WTC11 (cell line): ENCODE measurements around the gene ATG7. TPM values are rescaled to one million over a fixed set of nuclear protein-coding genes. Genes with fewer than 3 reads are reported as not detected.

Experiments used
- ATAC-seq: fragments of 200-7000 bp; cut with Tn5 transposase; 2 replicates; pipeline ENCODE4 v1.10.0; 2021; ENCODE audit warnings: mild to moderate bottlenecking, moderate library complexity
- CTCF ChIA-PET: fragments of 300-600 bp; sonication (Branson Sonifier 250); formaldehyde crosslinking; loops from one replicate; lab custom pipeline; 2021; ENCODE audit warnings: antibody characterized with exemption; lab: Charles Lee
- POLR2A ChIA-PET: fragments of 350-600 bp; sonication (Branson Sonifier 250); formaldehyde crosslinking; loops from one replicate; lab custom pipeline; 2021; ENCODE audit warnings: antibody characterized with exemption; lab: Charles Lee
- DNase-seq: peaks from one replicate; pipeline ENCODE4 v3.0.0; 2021; ENCODE audit warnings: low spot score
- H3K27ac Mint-ChIP-seq: 2 replicates; pipeline ENCODE4 v1.8.0; 2021; ENCODE audit warnings: mixed read lengths
- H3K27me3 Mint-ChIP-seq: 2 replicates; pipeline ENCODE4 v1.8.0; 2021; ENCODE audit warnings: low read depth, mild to moderate bottlenecking, moderate library complexity, mixed read lengths
- H3K36me3 Mint-ChIP-seq: 2 replicates; pipeline ENCODE4 v1.8.0; 2021; ENCODE audit warnings: mixed read lengths
- H3K4me1 Mint-ChIP-seq: 2 replicates; pipeline ENCODE4 v1.8.0; 2022; ENCODE audit warnings: mixed read lengths
- H3K4me3 Mint-ChIP-seq: 2 replicates; pipeline ENCODE4 v1.8.0; 2021; ENCODE audit warnings: mild to moderate bottlenecking, moderate library complexity, mixed read lengths
- H3K9me3 Mint-ChIP-seq: 2 replicates; pipeline ENCODE4 v1.8.0; 2021; ENCODE audit warnings: mixed read lengths
- CBFB ChIP-seq: sonication (generic); formaldehyde crosslinking; IDR thresholded peaks from 2 replicates; pipeline ENCODE4 v1.8.1; 2022; ENCODE audit warnings: mild to moderate bottlenecking, low read depth, missing genetic modification reagents
- GABPB1 ChIP-seq: sonication (generic); formaldehyde crosslinking; IDR thresholded peaks from 2 replicates; pipeline ENCODE4 v1.8.1; 2023; ENCODE audit warnings: mild to moderate bottlenecking, missing genetic modification reagents
- GTF2I ChIP-seq: fragments of 250-450 bp; sonication (Bioruptor Pico); conservative IDR thresholded peaks from 2 replicates; pipeline ENCODE4 v1.4.0; 2021; ENCODE audit warnings: mild to moderate bottlenecking
- JUN ChIP-seq: sonication (generic); formaldehyde crosslinking; IDR thresholded peaks from 2 replicates; pipeline ENCODE4 v1.8.0; 2023; ENCODE audit warnings: mild to moderate bottlenecking, missing genetic modification reagents
- KAT7 ChIP-seq: sonication (generic); formaldehyde crosslinking; IDR thresholded peaks from 2 replicates; pipeline ENCODE4 v1.8.1; 2023; ENCODE audit warnings: missing genetic modification reagents, mild to moderate bottlenecking, borderline replicate concordance
- MYBL2 ChIP-seq: sonication (generic); formaldehyde crosslinking; IDR thresholded peaks from 2 replicates; pipeline ENCODE4 v1.8.1; 2023; ENCODE audit warnings: mild to moderate bottlenecking, moderate library complexity, missing genetic modification reagents
- SMAD3 ChIP-seq: sonication (generic); formaldehyde crosslinking; IDR thresholded peaks from 2 replicates; pipeline ENCODE4 v1.8.0; 2022; ENCODE audit warnings: missing genetic modification reagents, mild to moderate bottlenecking, borderline replicate concordance
- ZBTB21 ChIP-seq: sonication (generic); formaldehyde crosslinking; IDR thresholded peaks from 2 replicates; pipeline ENCODE4 v1.8.1; 2023; ENCODE audit warnings: mild to moderate bottlenecking, missing genetic modification reagents, borderline replicate concordance
- ZNF263 ChIP-seq: sonication (generic); formaldehyde crosslinking; IDR thresholded peaks from 2 replicates; pipeline ENCODE4 v1.8.1; 2022; ENCODE audit warnings: low read depth, mild to moderate bottlenecking, moderate library complexity, missing genetic modification reagents
- ZNF396 ChIP-seq: fragments of 250-450 bp; sonication (Bioruptor Pico); IDR thresholded peaks from 2 replicates; pipeline ENCODE4 v1.8.0; 2021; ENCODE audit warnings: mild to moderate bottlenecking, moderate library complexity, borderline replicate concordance
- total RNA-seq: library from RNA; stranded (reverse); gene quantifications from 3 replicates; pipeline ENCODE4 v1.2.3, GENCODE V29; 2021
- TF ChIP-seq, protein P1 (sequence below): fragments of 250-450 bp; sonication (Bioruptor Pico); IDR thresholded peaks from 2 replicates; pipeline ENCODE4 v1.9.0; 2021; ENCODE audit warnings: mild to moderate bottlenecking
- TF ChIP-seq, protein P2 (sequence below): sonication (generic); formaldehyde crosslinking; IDR thresholded peaks from 2 replicates; pipeline ENCODE4 v1.8.1; 2023; ENCODE audit warnings: mild to moderate bottlenecking, missing genetic modification reagents
- TF ChIP-seq, protein P3 (sequence below): sonication (generic); formaldehyde crosslinking; IDR thresholded peaks from 2 replicates; pipeline ENCODE4 v1.8.1; 2023; ENCODE audit warnings: mild to moderate bottlenecking, missing genetic modification reagents, moderate library complexity
- TF ChIP-seq, protein P4 (sequence below): fragments of 250-450 bp; sonication (Bioruptor Pico); IDR thresholded peaks from 2 replicates; pipeline ENCODE4 v1.9.0; 2021; ENCODE audit warnings: mild to moderate bottlenecking, borderline replicate concordance
- TF ChIP-seq, protein P5 (sequence below): sonication (generic); formaldehyde crosslinking; IDR thresholded peaks from 2 replicates; pipeline ENCODE4 v1.8.1; 2023; ENCODE audit warnings: mild to moderate bottlenecking, missing genetic modification reagents, moderate library complexity
- TF ChIP-seq, protein P6 (sequence below): fragments of 250-450 bp; sonication (Bioruptor Pico); IDR thresholded peaks from 2 replicates; pipeline ENCODE4 v2.1.2; 2022; ENCODE audit warnings: mild to moderate bottlenecking, moderate library complexity
- TF ChIP-seq, protein P7 (sequence below): sonication (generic); formaldehyde crosslinking; IDR thresholded peaks from 2 replicates; pipeline ENCODE4 v1.8.0; 2022; ENCODE audit warnings: missing genetic modification reagents
- TF ChIP-seq, protein P8 (sequence below): sonication (generic); formaldehyde crosslinking; IDR thresholded peaks from 2 replicates; pipeline ENCODE4 v1.8.1; 2023; ENCODE audit warnings: mild to moderate bottlenecking, moderate library complexity, missing genetic modification reagents

ATG7 gene
- total RNA-seq, 1 experiment from 2014 or later: 17.5 TPM

DNA sequence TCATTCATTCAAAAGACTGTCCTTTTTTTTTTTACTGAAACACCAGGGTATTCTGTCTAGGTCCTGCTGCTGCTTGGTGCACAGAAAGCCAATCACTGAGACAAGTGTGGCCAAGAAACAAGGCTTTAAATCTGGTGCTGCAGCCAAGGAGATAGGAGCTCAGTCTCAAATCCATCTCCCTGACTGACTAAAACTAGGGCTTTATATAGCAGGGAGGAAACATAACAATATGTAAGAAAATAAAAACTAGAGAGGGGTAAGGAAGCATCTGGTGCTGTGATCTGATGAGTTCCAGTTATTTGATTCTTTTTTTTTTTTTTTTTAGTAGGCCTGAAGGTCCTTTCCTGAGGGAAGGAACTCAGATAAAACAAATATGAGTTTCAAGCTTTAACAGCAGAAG lies 139.8 kb downstream of the ATG7 start:
- CTCF ChIA-PET: interaction anchor here (0.6 to 0.8 kb wide), 3 partner anchors 37 to 946 kb away, joined by 3 read pairs; no protein-coding TSS in a partner anchor
- ATAC-seq: no peak

More for the DNA sequence above, 139.8 kb downstream of the ATG7 start:
- Mint-ChIP-seq H3K36me3 (peaks cover 37% of the 10 kb centered on the region), H3K27me3 (no peaks in the 10 kb centered on the region), H3K27ac (no peak overlapping the region), H3K4me3 (no peak overlapping the region)
- no peak for TF ChIP-seq JUN (CRISPR knock-in tag)
- TF ChIP-seq ZBTB21 (CRISPR knock-in tag): no peak
- no peak for TF ChIP-seq GABPB1 (CRISPR knock-in tag)
- TF ChIP-seq GTF2I (CRISPR knock-in tag): no peak
- TF ChIP-seq, protein P1, sequence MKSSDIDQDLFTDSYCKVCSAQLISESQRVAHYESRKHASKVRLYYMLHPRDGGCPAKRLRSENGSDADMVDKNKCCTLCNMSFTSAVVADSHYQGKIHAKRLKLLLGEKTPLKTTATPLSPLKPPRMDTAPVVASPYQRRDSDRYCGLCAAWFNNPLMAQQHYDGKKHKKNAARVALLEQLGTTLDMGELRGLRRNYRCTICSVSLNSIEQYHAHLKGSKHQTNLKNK (CRISPR knock-in tag): no peak
- TF ChIP-seq, protein P2, sequence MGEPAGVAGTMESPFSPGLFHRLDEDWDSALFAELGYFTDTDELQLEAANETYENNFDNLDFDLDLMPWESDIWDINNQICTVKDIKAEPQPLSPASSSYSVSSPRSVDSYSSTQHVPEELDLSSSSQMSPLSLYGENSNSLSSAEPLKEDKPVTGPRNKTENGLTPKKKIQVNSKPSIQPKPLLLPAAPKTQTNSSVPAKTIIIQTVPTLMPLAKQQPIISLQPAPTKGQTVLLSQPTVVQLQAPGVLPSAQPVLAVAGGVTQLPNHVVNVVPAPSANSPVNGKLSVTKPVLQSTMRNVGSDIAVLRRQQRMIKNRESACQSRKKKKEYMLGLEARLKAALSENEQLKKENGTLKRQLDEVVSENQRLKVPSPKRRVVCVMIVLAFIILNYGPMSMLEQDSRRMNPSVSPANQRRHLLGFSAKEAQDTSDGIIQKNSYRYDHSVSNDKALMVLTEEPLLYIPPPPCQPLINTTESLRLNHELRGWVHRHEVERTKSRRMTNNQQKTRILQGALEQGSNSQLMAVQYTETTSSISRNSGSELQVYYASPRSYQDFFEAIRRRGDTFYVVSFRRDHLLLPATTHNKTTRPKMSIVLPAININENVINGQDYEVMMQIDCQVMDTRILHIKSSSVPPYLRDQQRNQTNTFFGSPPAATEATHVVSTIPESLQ (CRISPR knock-in tag): no peak
- TF ChIP-seq CBFB (CRISPR knock-in tag): no peak
- TF ChIP-seq KAT7: no peak
- TF ChIP-seq ZNF396 (CRISPR knock-in tag): no peak
- TF ChIP-seq, protein P3, sequence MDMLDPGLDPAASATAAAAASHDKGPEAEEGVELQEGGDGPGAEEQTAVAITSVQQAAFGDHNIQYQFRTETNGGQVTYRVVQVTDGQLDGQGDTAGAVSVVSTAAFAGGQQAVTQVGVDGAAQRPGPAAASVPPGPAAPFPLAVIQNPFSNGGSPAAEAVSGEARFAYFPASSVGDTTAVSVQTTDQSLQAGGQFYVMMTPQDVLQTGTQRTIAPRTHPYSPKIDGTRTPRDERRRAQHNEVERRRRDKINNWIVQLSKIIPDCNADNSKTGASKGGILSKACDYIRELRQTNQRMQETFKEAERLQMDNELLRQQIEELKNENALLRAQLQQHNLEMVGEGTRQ (CRISPR knock-in tag): no peak
- TF ChIP-seq, protein P4, sequence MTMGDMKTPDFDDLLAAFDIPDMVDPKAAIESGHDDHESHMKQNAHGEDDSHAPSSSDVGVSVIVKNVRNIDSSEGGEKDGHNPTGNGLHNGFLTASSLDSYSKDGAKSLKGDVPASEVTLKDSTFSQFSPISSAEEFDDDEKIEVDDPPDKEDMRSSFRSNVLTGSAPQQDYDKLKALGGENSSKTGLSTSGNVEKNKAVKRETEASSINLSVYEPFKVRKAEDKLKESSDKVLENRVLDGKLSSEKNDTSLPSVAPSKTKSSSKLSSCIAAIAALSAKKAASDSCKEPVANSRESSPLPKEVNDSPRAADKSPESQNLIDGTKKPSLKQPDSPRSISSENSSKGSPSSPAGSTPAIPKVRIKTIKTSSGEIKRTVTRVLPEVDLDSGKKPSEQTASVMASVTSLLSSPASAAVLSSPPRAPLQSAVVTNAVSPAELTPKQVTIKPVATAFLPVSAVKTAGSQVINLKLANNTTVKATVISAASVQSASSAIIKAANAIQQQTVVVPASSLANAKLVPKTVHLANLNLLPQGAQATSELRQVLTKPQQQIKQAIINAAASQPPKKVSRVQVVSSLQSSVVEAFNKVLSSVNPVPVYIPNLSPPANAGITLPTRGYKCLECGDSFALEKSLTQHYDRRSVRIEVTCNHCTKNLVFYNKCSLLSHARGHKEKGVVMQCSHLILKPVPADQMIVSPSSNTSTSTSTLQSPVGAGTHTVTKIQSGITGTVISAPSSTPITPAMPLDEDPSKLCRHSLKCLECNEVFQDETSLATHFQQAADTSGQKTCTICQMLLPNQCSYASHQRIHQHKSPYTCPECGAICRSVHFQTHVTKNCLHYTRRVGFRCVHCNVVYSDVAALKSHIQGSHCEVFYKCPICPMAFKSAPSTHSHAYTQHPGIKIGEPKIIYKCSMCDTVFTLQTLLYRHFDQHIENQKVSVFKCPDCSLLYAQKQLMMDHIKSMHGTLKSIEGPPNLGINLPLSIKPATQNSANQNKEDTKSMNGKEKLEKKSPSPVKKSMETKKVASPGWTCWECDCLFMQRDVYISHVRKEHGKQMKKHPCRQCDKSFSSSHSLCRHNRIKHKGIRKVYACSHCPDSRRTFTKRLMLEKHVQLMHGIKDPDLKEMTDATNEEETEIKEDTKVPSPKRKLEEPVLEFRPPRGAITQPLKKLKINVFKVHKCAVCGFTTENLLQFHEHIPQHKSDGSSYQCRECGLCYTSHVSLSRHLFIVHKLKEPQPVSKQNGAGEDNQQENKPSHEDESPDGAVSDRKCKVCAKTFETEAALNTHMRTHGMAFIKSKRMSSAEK: no peak
- no peak for TF ChIP-seq ZNF263 (CRISPR knock-in tag)
- no peak for TF ChIP-seq MYBL2
- TF ChIP-seq SMAD3 (CRISPR knock-in tag): no peak
- TF ChIP-seq, protein P5, sequence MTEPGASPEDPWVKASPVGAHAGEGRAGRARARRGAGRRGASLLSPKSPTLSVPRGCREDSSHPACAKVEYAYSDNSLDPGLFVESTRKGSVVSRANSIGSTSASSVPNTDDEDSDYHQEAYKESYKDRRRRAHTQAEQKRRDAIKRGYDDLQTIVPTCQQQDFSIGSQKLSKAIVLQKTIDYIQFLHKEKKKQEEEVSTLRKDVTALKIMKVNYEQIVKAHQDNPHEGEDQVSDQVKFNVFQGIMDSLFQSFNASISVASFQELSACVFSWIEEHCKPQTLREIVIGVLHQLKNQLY (CRISPR knock-in tag): no peak
- TF ChIP-seq, protein P6, sequence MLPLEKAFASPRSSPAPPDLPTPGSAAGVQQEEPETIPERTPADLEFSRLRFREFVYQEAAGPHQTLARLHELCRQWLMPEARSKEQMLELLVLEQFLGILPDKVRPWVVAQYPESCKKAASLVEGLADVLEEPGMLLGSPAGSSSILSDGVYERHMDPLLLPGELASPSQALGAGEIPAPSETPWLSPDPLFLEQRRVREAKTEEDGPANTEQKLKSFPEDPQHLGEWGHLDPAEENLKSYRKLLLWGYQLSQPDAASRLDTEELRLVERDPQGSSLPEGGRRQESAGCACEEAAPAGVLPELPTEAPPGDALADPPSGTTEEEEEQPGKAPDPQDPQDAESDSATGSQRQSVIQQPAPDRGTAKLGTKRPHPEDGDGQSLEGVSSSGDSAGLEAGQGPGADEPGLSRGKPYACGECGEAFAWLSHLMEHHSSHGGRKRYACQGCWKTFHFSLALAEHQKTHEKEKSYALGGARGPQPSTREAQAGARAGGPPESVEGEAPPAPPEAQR (CRISPR knock-in tag): no peak
- TF ChIP-seq, protein P7, sequence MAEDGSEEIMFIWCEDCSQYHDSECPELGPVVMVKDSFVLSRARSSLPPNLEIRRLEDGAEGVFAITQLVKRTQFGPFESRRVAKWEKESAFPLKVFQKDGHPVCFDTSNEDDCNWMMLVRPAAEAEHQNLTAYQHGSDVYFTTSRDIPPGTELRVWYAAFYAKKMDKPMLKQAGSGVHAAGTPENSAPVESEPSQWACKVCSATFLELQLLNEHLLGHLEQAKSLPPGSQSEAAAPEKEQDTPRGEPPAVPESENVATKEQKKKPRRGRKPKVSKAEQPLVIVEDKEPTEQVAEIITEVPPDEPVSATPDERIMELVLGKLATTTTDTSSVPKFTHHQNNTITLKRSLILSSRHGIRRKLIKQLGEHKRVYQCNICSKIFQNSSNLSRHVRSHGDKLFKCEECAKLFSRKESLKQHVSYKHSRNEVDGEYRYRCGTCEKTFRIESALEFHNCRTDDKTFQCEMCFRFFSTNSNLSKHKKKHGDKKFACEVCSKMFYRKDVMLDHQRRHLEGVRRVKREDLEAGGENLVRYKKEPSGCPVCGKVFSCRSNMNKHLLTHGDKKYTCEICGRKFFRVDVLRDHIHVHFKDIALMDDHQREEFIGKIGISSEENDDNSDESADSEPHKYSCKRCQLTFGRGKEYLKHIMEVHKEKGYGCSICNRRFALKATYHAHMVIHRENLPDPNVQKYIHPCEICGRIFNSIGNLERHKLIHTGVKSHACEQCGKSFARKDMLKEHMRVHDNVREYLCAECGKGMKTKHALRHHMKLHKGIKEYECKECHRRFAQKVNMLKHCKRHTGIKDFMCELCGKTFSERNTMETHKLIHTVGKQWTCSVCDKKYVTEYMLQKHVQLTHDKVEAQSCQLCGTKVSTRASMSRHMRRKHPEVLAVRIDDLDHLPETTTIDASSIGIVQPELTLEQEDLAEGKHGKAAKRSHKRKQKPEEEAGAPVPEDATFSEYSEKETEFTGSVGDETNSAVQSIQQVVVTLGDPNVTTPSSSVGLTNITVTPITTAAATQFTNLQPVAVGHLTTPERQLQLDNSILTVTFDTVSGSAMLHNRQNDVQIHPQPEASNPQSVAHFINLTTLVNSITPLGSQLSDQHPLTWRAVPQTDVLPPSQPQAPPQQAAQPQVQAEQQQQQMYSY (CRISPR knock-in tag): no peak
- TF ChIP-seq, protein P8, sequence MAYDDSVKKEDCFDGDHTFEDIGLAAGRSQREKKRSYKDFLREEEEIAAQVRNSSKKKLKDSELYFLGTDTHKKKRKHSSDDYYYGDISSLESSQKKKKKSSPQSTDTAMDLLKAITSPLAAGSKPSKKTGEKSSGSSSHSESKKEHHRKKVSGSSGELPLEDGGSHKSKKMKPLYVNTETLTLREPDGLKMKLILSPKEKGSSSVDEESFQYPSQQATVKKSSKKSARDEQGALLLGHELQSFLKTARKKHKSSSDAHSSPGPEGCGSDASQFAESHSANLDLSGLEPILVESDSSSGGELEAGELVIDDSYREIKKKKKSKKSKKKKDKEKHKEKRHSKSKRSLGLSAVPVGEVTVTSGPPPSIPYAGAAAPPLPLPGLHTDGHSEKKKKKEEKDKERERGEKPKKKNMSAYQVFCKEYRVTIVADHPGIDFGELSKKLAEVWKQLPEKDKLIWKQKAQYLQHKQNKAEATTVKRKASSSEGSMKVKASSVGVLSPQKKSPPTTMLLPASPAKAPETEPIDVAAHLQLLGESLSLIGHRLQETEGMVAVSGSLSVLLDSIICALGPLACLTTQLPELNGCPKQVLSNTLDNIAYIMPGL (CRISPR knock-in tag): no peak
- TF ChIP-seq, all 79 proteins: peak for 0
- POLR2A ChIA-PET: no interaction called here
- no peak for DNase-seq
- H3K4me1 Mint-ChIP-seq: no peaks in the 10 kb centered on the region
- peaks cover 43% of the 10 kb centered on the region for H3K9me3 Mint-ChIP-seq
